Stimulated activated naive CD8-positive, alpha-beta T cell treated with anti-CD3 and anti-CD28 coated beads, Interleukin-15, Interleukin-2, amounts not matched to agents 100 ng/mL and 50 ng/mL, for 24 hours (primary cell): ENCODE data around the gene RYR2.

Source experiments
- H3K27ac Mint-ChIP-seq: one replicate; pipeline ENCODE4 v1.8.0; 2021; ENCODE audit warnings: mild to moderate bottlenecking, mixed read lengths
- H3K27me3 Mint-ChIP-seq: one replicate; pipeline ENCODE4 v1.8.0; 2021; ENCODE audit warnings: mixed read lengths
- H3K36me3 Mint-ChIP-seq: one replicate; pipeline ENCODE4 v1.8.0; 2021; ENCODE audit warnings: low read depth, mixed read lengths
- H3K4me1 Mint-ChIP-seq: one replicate; pipeline ENCODE4 v1.8.0; 2021; ENCODE audit warnings: low read depth, mixed read lengths
- H3K4me3 Mint-ChIP-seq: one replicate; pipeline ENCODE4 v1.8.0; 2021; ENCODE audit warnings: mild to moderate bottlenecking, mixed read lengths
- H3K9me3 Mint-ChIP-seq: one replicate; pipeline ENCODE4 v1.8.0; 2021; ENCODE audit warnings: mixed read lengths

Gene RYR2

GRCh38 chr1:237690656-237691055 lies 648.7 kb downstream of the RYR2 start:
- H3K4me3 Mint-ChIP-seq = no peak overlapping the region
- peaks cover 4% of the 10 kb centered on the region for H3K9me3 Mint-ChIP-seq
- H3K27me3 Mint-ChIP-seq = no peaks in the 10 kb centered on the region
- no peaks in the 10 kb centered on the region for H3K4me1 Mint-ChIP-seq
- H3K27ac Mint-ChIP-seq = no peak overlapping the region
- H3K36me3 Mint-ChIP-seq = no peaks in the 10 kb centered on the region

- no peaks in the 10 kb centered on the region for H3K4me1 Mint-ChIP-seq
- no peak overlapping the region for H3K27ac Mint-ChIP-seq
- H3K36me3 Mint-ChIP-seq = no peaks in the 10 kb centered on the region
- H3K4me3 Mint-ChIP-seq = no peak overlapping the region
- no peaks in the 10 kb centered on the region for H3K27me3 Mint-ChIP-seq
- H3K9me3 Mint-ChIP-seq = peaks cover 4% of the 10 kb centered on the region
Measured at GRCh38 chr1:237692255-237692654, 650.3 kb downstream of the RYR2 start.

GRCh38 chr1:237695878-237696277 lies 653.9 kb downstream of the RYR2 start:
- H3K36me3 Mint-ChIP-seq = no peaks in the 10 kb centered on the region
- H3K4me1 Mint-ChIP-seq = no peaks in the 10 kb centered on the region
- peaks cover 4% of the 10 kb centered on the region for H3K9me3 Mint-ChIP-seq
- H3K4me3 Mint-ChIP-seq = no peak overlapping the region
- H3K27me3 Mint-ChIP-seq = no peaks in the 10 kb centered on the region
- H3K27ac Mint-ChIP-seq = no peak overlapping the region

- Mint-ChIP-seq H3K36me3 (no peaks in the 10 kb centered on the region), H3K4me1 (no peaks in the 10 kb centered on the region), H3K27ac (no peak overlapping the region), H3K9me3 (no peaks in the 10 kb centered on the region), H3K27me3 (no peaks in the 10 kb centered on the region), H3K4me3 (no peak overlapping the region)
Measured at GRCh38 chr1:237700181-237700580, 658.2 kb downstream of the RYR2 start.

- H3K4me1 Mint-ChIP-seq = no peaks in the 10 kb centered on the region
- no peak overlapping the region for H3K27ac Mint-ChIP-seq
- H3K4me3 Mint-ChIP-seq = no peak overlapping the region
- H3K36me3 Mint-ChIP-seq = no peaks in the 10 kb centered on the region
- no peaks in the 10 kb centered on the region for H3K27me3 Mint-ChIP-seq
- no peaks in the 10 kb centered on the region for H3K9me3 Mint-ChIP-seq
Measured at GRCh38 chr1:237701534-237701933, 659.5 kb downstream of the RYR2 start.

DNA sequence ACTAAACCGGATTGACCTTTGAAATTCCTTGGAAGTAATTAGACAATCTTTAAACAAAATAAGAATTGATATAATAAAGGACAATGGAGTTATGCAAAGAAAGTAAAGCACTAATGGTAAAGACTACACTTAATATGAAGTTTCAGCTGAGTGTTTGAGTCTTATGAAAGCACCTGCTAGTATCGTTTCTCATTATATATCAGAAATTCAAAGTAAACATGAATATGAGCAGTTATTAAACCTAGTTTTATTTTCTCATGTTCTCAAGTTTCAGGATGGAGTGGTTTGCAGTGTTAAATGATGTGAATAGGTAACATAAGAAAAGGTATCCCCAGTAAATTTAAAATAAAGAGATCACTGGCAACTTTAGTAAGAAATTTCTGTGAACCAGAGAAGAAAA lies 660.2 kb downstream of the RYR2 start:
- no peaks in the 10 kb centered on the region for H3K4me1 Mint-ChIP-seq
- no peaks in the 10 kb centered on the region for H3K27me3 Mint-ChIP-seq
- no peaks in the 10 kb centered on the region for H3K9me3 Mint-ChIP-seq
- no peaks in the 10 kb centered on the region for H3K36me3 Mint-ChIP-seq
- no peak overlapping the region for H3K27ac Mint-ChIP-seq
- H3K4me3 Mint-ChIP-seq = no peak overlapping the region

DNA sequence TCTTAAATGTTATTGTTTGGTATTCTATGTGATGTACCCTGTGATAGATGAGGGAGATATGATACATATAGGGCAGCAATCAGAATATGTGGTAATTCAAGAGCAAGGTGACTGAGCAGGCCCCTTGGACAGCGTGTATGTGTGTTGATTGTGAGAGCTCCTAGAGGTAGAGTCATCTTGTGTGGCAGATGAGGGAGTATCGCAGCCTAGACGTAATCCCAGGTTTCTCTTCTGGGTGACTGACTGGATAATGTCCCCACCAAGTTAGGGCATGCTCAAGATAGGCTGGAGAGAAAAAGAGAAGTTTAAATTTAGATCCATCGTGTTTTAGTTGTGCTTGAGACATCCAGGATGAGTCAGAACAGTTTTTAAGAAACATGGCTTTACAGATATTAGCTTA lies 663.5 kb downstream of the RYR2 start:
- no peaks in the 10 kb centered on the region for H3K36me3 Mint-ChIP-seq
- no peak overlapping the region for H3K4me3 Mint-ChIP-seq
- H3K27ac Mint-ChIP-seq = no peak overlapping the region
- no peaks in the 10 kb centered on the region for H3K27me3 Mint-ChIP-seq
- no peaks in the 10 kb centered on the region for H3K4me1 Mint-ChIP-seq
- no peaks in the 10 kb centered on the region for H3K9me3 Mint-ChIP-seq

DNA sequence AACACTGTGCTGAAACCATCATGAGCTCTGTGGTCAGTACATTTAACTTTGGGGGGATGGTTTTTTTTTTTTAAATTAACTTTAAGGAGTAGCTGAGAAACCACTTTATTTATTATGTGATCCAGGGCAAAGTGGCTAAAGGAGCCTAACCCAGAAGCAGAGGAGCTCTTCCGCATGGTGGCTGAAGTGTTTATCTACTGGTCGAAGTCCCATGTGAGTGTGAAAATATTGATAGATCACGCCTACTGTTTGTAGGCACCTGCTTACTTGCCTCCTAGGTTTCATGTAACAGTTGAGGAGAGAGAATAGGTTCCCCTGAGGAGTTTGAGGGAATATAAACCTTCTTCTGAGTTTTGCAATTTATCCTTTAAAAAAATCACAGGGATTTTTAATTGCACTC lies 667.4 kb downstream of the RYR2 start:
- no peaks in the 10 kb centered on the region for H3K9me3 Mint-ChIP-seq
- H3K4me1 Mint-ChIP-seq = no peaks in the 10 kb centered on the region
- no peaks in the 10 kb centered on the region for H3K36me3 Mint-ChIP-seq
- no peak overlapping the region for H3K27ac Mint-ChIP-seq
- no peak overlapping the region for H3K4me3 Mint-ChIP-seq
- H3K27me3 Mint-ChIP-seq = no peaks in the 10 kb centered on the region

GRCh38 chr1:237711281-237711680 lies 669.3 kb downstream of the RYR2 start:
- no peak overlapping the region for H3K27ac Mint-ChIP-seq
- no peaks in the 10 kb centered on the region for H3K36me3 Mint-ChIP-seq
- H3K4me1 Mint-ChIP-seq = no peaks in the 10 kb centered on the region
- H3K4me3 Mint-ChIP-seq = no peak overlapping the region
- H3K9me3 Mint-ChIP-seq = no peaks in the 10 kb centered on the region
- H3K27me3 Mint-ChIP-seq = no peaks in the 10 kb centered on the region

DNA sequence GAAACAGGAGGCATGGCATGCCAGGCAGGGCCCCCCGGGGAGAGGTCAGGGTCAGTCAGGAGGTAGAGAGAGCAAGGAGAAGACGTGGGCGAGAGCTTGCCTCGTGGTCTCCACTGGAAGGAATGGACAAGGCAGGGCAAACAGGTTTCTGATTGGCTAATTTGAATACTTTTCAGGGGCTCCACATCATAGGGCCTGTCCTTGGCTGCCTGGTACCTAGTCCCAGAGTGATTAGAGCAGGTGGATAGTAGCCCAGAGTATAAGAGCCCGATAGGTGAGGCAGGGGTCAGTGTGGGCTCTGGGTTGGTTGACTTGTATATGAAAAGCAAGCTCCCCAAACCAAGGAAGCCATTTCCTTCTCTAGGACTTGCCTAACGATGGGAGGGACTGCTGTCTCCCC lies 670.1 kb downstream of the RYR2 start:
- no peak overlapping the region for H3K27ac Mint-ChIP-seq
- no peaks in the 10 kb centered on the region for H3K9me3 Mint-ChIP-seq
- H3K4me3 Mint-ChIP-seq = no peak overlapping the region
- no peaks in the 10 kb centered on the region for H3K4me1 Mint-ChIP-seq
- no peaks in the 10 kb centered on the region for H3K36me3 Mint-ChIP-seq
- H3K27me3 Mint-ChIP-seq = no peaks in the 10 kb centered on the region

- H3K4me3 Mint-ChIP-seq = no peak overlapping the region
- no peaks in the 10 kb centered on the region for H3K4me1 Mint-ChIP-seq
- no peaks in the 10 kb centered on the region for H3K36me3 Mint-ChIP-seq
- H3K9me3 Mint-ChIP-seq = no peaks in the 10 kb centered on the region
- H3K27me3 Mint-ChIP-seq = no peaks in the 10 kb centered on the region
- no peak overlapping the region for H3K27ac Mint-ChIP-seq
Measured at GRCh38 chr1:237712586-237713157, 670.7 kb downstream of the RYR2 start.

DNA sequence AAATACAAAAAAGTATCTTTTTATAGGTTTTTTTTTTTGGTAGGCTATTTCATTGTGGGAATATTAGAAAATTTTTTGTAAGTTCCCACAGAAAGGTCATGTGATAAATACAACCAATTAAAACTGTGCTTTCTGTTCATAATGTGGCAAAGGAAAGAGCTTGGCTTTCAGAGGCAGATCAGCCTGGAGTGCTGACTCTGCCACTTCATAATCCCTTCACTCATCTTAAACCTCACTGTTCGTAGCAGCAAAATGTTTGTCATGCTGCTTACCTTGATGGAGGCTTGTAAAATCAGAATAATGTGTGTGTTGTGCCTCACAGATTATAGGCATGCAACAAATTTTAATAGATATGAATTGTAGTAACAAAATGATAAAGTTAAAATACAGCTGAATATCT lies 671.9 kb downstream of the RYR2 start:
- H3K4me1 Mint-ChIP-seq = no peaks in the 10 kb centered on the region
- no peaks in the 10 kb centered on the region for H3K36me3 Mint-ChIP-seq
- H3K4me3 Mint-ChIP-seq = no peak overlapping the region
- no peaks in the 10 kb centered on the region for H3K27me3 Mint-ChIP-seq
- H3K9me3 Mint-ChIP-seq = no peaks in the 10 kb centered on the region
- no peak overlapping the region for H3K27ac Mint-ChIP-seq

GRCh38 chr1:237717106-237717505 lies 675.1 kb downstream of the RYR2 start:
- H3K27me3 Mint-ChIP-seq = no peaks in the 10 kb centered on the region
- H3K4me1 Mint-ChIP-seq = no peaks in the 10 kb centered on the region
- no peaks in the 10 kb centered on the region for H3K36me3 Mint-ChIP-seq
- no peak overlapping the region for H3K27ac Mint-ChIP-seq
- H3K9me3 Mint-ChIP-seq = no peaks in the 10 kb centered on the region
- H3K4me3 Mint-ChIP-seq = no peak overlapping the region

GRCh38 chr1:237730826-237731350 lies 688.9 kb downstream of the RYR2 start:
- no peak overlapping the region for H3K27ac Mint-ChIP-seq
- H3K9me3 Mint-ChIP-seq = peaks cover 6% of the 10 kb centered on the region
- H3K36me3 Mint-ChIP-seq = no peaks in the 10 kb centered on the region
- no peaks in the 10 kb centered on the region for H3K27me3 Mint-ChIP-seq
- H3K4me3 Mint-ChIP-seq = no peak overlapping the region
- no peaks in the 10 kb centered on the region for H3K4me1 Mint-ChIP-seq

DNA sequence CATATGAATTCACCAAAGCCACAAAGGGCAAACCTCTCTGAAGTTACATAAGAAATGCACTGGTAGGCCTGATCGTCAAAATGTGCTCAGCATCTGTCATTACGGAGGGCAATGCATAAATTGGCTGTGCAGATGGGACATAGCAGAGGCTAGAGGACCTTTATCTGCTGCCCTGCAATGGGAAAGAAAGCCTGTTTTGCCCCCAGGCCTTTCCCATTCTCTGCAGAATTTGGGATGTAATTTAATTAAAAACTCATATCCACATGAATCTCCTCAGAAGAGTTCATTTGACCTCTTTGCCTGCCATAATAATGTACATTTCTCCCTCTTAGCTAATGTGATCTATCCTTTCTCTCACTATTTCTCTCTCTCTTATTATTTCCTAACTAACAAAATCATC lies 690.7 kb downstream of the RYR2 start:
- Mint-ChIP-seq H3K36me3 (no peaks in the 10 kb centered on the region), H3K27ac (no peak overlapping the region), H3K9me3 (peaks cover 12% of the 10 kb centered on the region), H3K27me3 (no peaks in the 10 kb centered on the region), H3K4me1 (peaks cover 6% of the 10 kb centered on the region), H3K4me3 (no peak overlapping the region)

DNA sequence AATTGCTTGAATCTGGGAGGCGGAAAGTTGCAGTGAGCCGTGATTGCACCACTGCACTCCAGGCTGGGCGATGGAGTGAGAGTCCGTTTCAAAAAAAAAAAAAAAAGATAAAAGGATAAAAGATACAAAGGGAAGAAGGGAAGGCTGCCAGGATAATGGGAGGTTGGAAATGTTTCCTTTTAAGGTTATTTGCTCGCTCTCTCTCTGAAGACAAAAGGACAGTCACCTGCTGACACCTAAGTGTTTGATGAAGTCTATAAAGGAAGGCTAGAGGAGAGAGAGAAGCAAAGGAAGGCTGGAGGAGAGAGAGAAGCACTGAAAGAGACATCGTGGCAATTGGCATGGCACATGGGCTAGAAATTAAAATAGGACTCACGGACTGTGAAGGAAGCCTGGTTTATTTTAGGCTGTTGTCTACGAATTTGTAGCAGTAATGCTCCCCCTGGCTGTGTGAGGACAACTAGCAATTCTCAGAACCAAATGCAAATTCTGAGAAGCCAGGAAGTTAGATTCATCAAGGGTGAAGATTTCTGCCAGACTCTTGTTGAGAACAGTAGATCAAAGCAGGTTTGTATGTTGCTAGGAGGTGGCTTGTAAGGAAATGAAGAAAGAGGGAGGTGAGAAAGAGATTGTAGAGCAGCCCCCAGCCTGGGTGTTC lies 694.5 kb downstream of the RYR2 start:
- H3K4me3 Mint-ChIP-seq = no peak overlapping the region
- no peaks in the 10 kb centered on the region for H3K27me3 Mint-ChIP-seq
- no peak overlapping the region for H3K27ac Mint-ChIP-seq
- peaks cover 6% of the 10 kb centered on the region for H3K4me1 Mint-ChIP-seq
- H3K9me3 Mint-ChIP-seq = peaks cover 12% of the 10 kb centered on the region
- no peaks in the 10 kb centered on the region for H3K36me3 Mint-ChIP-seq
